GM19397 (cell line): Measurements from ENCODE around the gene KRTAP10-4.
"Not testable (repeated sequence)": the region's sequence is repeated elsewhere in the genome, so short reads cannot be mapped to it uniquely, and the experiment has no call there.

ENCODE experiments used
- ATAC-seq: cut with Tn5 transposase; IDR thresholded peaks from one replicate; pipeline ENCODE4 v1.9.1; 2021; ENCODE audit warnings: mild to moderate bottlenecking, moderate library complexity; ENCODE audit not compliant: unreplicated experiment

Gene KRTAP10-4

GRCh38 chr21:44573630-44574456, at the start of gene KRTAP10-4:
KRTAP10-4 (plus strand) TSS chr21:44573729; CDS start chr21:44573759, 30 bp downstream.
- ATAC-seq: not testable (repeated sequence)

- ATAC-seq: no peak
Observed at GRCh38 chr21:44524414-44525371, 48.8 kb upstream of the KRTAP10-4 start.

- no peak for ATAC-seq
Observed at GRCh38 chr21:44525391-44526095, 48.0 kb upstream of the KRTAP10-4 start.

GRCh38 chr21:44526096-44526997, 47.2 kb upstream of the KRTAP10-4 start:
- no peak for ATAC-seq

GRCh38 chr21:44527156-44527982, 46.2 kb upstream of the KRTAP10-4 start:
- ATAC-seq: no peak

- no peak for ATAC-seq
Observed at GRCh38 chr21:44527983-44528633, 45.4 kb upstream of the KRTAP10-4 start.

- no peak for ATAC-seq
Observed at GRCh38 chr21:44528634-44528995, 44.9 kb upstream of the KRTAP10-4 start.

- ATAC-seq: no peak
Observed at GRCh38 chr21:44529011-44529421, 44.5 kb upstream of the KRTAP10-4 start.

- no peak for ATAC-seq
Observed at GRCh38 chr21:44529503-44530125, 43.9 kb upstream of the KRTAP10-4 start.

GRCh38 chr21:44530221-44530902, 43.2 kb upstream of the KRTAP10-4 start:
- no peak for ATAC-seq

- ATAC-seq: no peak
Observed at GRCh38 chr21:44530903-44531605, 42.5 kb upstream of the KRTAP10-4 start.

- no peak for ATAC-seq
Observed at GRCh38 chr21:44531606-44532564, 41.6 kb upstream of the KRTAP10-4 start.

- ATAC-seq: no peak
Observed at GRCh38 chr21:44532712-44533111, 40.8 kb upstream of the KRTAP10-4 start.

- no peak for ATAC-seq
Observed at GRCh38 chr21:44533121-44533890, 40.2 kb upstream of the KRTAP10-4 start.
